ENCODE results near the gene EGF. TPM values are rescaled to one million over a fixed set of nuclear protein-coding genes. Genes with fewer than 3 reads are reported as not detected.

Gene EGF
- total and polyA plus RNA-seq, 5 donors from 2014 or later, result 2.1 TPM; not detected in 4

- Histone ChIP-seq H3K9me3 (ENCODE audit: control insufficient read depth in 2 of 2, low read length in 2 of 2) (no peaks in the 10 kb centered on the region), H3K4me1 (ENCODE audit: control insufficient read depth, insufficient read depth, low read length, poor library complexity, severe bottlenecking) (no peaks in the 10 kb centered on the region), H3K27ac (ENCODE audit: insufficient read depth, low read length, poor library complexity, severe bottlenecking) (no peak overlapping the region), H3K4me3 (ENCODE audit: low read depth, low read length) (no peak overlapping the region), H3K27me3 (ENCODE audit: control insufficient read depth, insufficient read depth, low read length) (no peaks in the 10 kb centered on the region), H3K36me3 (ENCODE audit: control insufficient read depth, insufficient read depth, low read length) (no peaks in the 10 kb centered on the region)
- Mint-ChIP-seq H3K4me3 (no peak overlapping the region), H3K27ac (peak overlapping the region in 1 of 3 donors; percentile 32), H3K4me1 (peaks cover 4 to 10% (median 5%) of the 10 kb centered on the region in 4 donors), H3K36me3 (no peaks in the 10 kb centered on the region), H3K27me3 (peaks cover 7% of the 10 kb centered on the region), H3K9me3 (peaks cover 0 to 2% (median 0%) of the 10 kb centered on the region in 7 donors)
- DNase-seq (no peak), ATAC-seq (ENCODE audit: low read depth in 2 of 2) (no peak)
These were observed 90.9 kb downstream of the EGF start for GRCh38 chr4:110003401-110004187.

- Histone ChIP-seq H3K9me3 (ENCODE audit: control insufficient read depth in 2 of 2, low read length in 2 of 2) (no peaks in the 10 kb centered on the region), H3K4me3 (ENCODE audit: low read depth, low read length) (no peak overlapping the region), H3K27ac (ENCODE audit: insufficient read depth, low read length, poor library complexity, severe bottlenecking) (no peak overlapping the region), H3K36me3 (ENCODE audit: control insufficient read depth, insufficient read depth, low read length) (no peaks in the 10 kb centered on the region), H3K4me1 (ENCODE audit: control insufficient read depth, insufficient read depth, low read length, poor library complexity, severe bottlenecking) (no peaks in the 10 kb centered on the region), H3K27me3 (ENCODE audit: control insufficient read depth, insufficient read depth, low read length) (no peaks in the 10 kb centered on the region)
- peaks cover 0 to 2% (median 0%) of the 10 kb centered on the region in 7 donors for H3K9me3 Mint-ChIP-seq
- no peak overlapping the region for H3K4me3 Mint-ChIP-seq
- no peak overlapping the region for H3K27ac Mint-ChIP-seq
- no peaks in the 10 kb centered on the region for H3K36me3 Mint-ChIP-seq
- DNase-seq, result no peak
- H3K4me1 Mint-ChIP-seq, result peaks cover 4 to 10% (median 4%) of the 10 kb centered on the region in 4 donors
- ATAC-seq (ENCODE audit: low read depth in 2 of 2), result no peak
- H3K27me3 Mint-ChIP-seq, result peaks cover 4% of the 10 kb centered on the region
These were observed 91.9 kb downstream of the EGF start for GRCh38 chr4:110004556-110004955.

GRCh38 chr4:110005461-110006056 is 92.9 kb downstream of the EGF start:
- no peak overlapping the region for H3K4me3 ChIP-seq (ENCODE audit: low read depth, low read length)
- ATAC-seq (ENCODE audit: low read depth in 2 of 2) (no peak), DNase-seq (peak in 2 of 3 donors; percentile 43 to 63)
- Mint-ChIP-seq H3K27me3 (peaks cover under 1% of the 10 kb centered on the region), H3K27ac (no peak overlapping the region), H3K36me3 (no peaks in the 10 kb centered on the region), H3K9me3 (peaks cover 0 to 2% (median 0%) of the 10 kb centered on the region in 7 donors), H3K4me3 (no peak overlapping the region), H3K4me1 (peaks cover 4 to 10% (median 4%) of the 10 kb centered on the region in 4 donors)
- H3K36me3 ChIP-seq (ENCODE audit: control insufficient read depth, insufficient read depth, low read length), result no peaks in the 10 kb centered on the region
- H3K4me1 ChIP-seq (ENCODE audit: control insufficient read depth, insufficient read depth, low read length, poor library complexity, severe bottlenecking), result no peaks in the 10 kb centered on the region
- no peak overlapping the region for H3K27ac ChIP-seq (ENCODE audit: insufficient read depth, low read length, poor library complexity, severe bottlenecking)
- H3K27me3 ChIP-seq (ENCODE audit: control insufficient read depth, insufficient read depth, low read length), result no peaks in the 10 kb centered on the region
- H3K9me3 ChIP-seq (ENCODE audit: control insufficient read depth in 2 of 2, low read length in 2 of 2), result no peaks in the 10 kb centered on the region

GRCh38 chr4:110007217-110007616 is 94.5 kb downstream of the EGF start:
- DNase-seq (no peak), ATAC-seq (ENCODE audit: low read depth in 2 of 2) (no peak)
- Histone ChIP-seq H3K36me3 (ENCODE audit: control insufficient read depth, insufficient read depth, low read length) (no peaks in the 10 kb centered on the region), H3K27me3 (ENCODE audit: control insufficient read depth, insufficient read depth, low read length) (peaks cover 5% of the 10 kb centered on the region), H3K4me1 (ENCODE audit: control insufficient read depth, insufficient read depth, low read length, poor library complexity, severe bottlenecking) (no peaks in the 10 kb centered on the region), H3K9me3 (ENCODE audit: control insufficient read depth in 2 of 2, low read length in 2 of 2) (no peaks in the 10 kb centered on the region), H3K27ac (ENCODE audit: insufficient read depth, low read length, poor library complexity, severe bottlenecking) (no peak overlapping the region), H3K4me3 (ENCODE audit: low read depth, low read length) (no peak overlapping the region)
- H3K4me1 Mint-ChIP-seq, result peaks cover 0 to 7% (median 3%) of the 10 kb centered on the region in 4 donors
- no peak overlapping the region for H3K4me3 Mint-ChIP-seq
- H3K36me3 Mint-ChIP-seq, result no peaks in the 10 kb centered on the region
- no peak overlapping the region for H3K27ac Mint-ChIP-seq
- peaks cover 5% of the 10 kb centered on the region for H3K27me3 Mint-ChIP-seq
- peaks cover 0 to 2% (median 0%) of the 10 kb centered on the region in 7 donors for H3K9me3 Mint-ChIP-seq

GRCh38 chr4:110008540-110008939 is 95.9 kb downstream of the EGF start:
- no peaks in the 10 kb centered on the region for H3K9me3 ChIP-seq (ENCODE audit: control insufficient read depth in 2 of 2, low read length in 2 of 2)
- DNase-seq (no peak), ATAC-seq (ENCODE audit: low read depth in 2 of 2) (no peak)
- H3K36me3 ChIP-seq (ENCODE audit: control insufficient read depth, insufficient read depth, low read length), result no peaks in the 10 kb centered on the region
- Mint-ChIP-seq H3K27me3 (peaks cover 5% of the 10 kb centered on the region), H3K27ac (no peak overlapping the region), H3K4me3 (no peak overlapping the region), H3K4me1 (peaks cover 0 to 2% (median 0%) of the 10 kb centered on the region in 4 donors), H3K9me3 (no peaks in the 10 kb centered on the region), H3K36me3 (no peaks in the 10 kb centered on the region)
- H3K4me1 ChIP-seq (ENCODE audit: control insufficient read depth, insufficient read depth, low read length, poor library complexity, severe bottlenecking), result no peaks in the 10 kb centered on the region
- H3K4me3 ChIP-seq (ENCODE audit: low read depth, low read length), result no peak overlapping the region
- peaks cover 5% of the 10 kb centered on the region for H3K27me3 ChIP-seq (ENCODE audit: control insufficient read depth, insufficient read depth, low read length)
- H3K27ac ChIP-seq (ENCODE audit: insufficient read depth, low read length, poor library complexity, severe bottlenecking), result no peak overlapping the region

- ATAC-seq (ENCODE audit: low read depth in 2 of 2) (no peak), DNase-seq (no peak)
- peaks cover 0 to 1% (median 0%) of the 10 kb centered on the region in 7 donors for H3K9me3 Mint-ChIP-seq
- no peak overlapping the region for H3K27ac ChIP-seq (ENCODE audit: insufficient read depth, low read length, poor library complexity, severe bottlenecking)
- H3K27me3 ChIP-seq (ENCODE audit: control insufficient read depth, insufficient read depth, low read length), result peaks cover 5% of the 10 kb centered on the region
- no peaks in the 10 kb centered on the region for H3K4me1 ChIP-seq (ENCODE audit: control insufficient read depth, insufficient read depth, low read length, poor library complexity, severe bottlenecking)
- H3K36me3 ChIP-seq (ENCODE audit: control insufficient read depth, insufficient read depth, low read length), result no peaks in the 10 kb centered on the region
- H3K4me1 Mint-ChIP-seq, result peaks cover 0 to 2% (median 0%) of the 10 kb centered on the region in 4 donors
- H3K36me3 Mint-ChIP-seq, result no peaks in the 10 kb centered on the region
- no peak overlapping the region for H3K4me3 ChIP-seq (ENCODE audit: low read depth, low read length)
- peaks cover 5% of the 10 kb centered on the region for H3K27me3 Mint-ChIP-seq
- H3K4me3 Mint-ChIP-seq, result no peak overlapping the region
- H3K9me3 ChIP-seq (ENCODE audit: control insufficient read depth in 2 of 2, low read length in 2 of 2), result no peaks in the 10 kb centered on the region
- H3K27ac Mint-ChIP-seq, result no peak overlapping the region
These were observed 96.9 kb downstream of the EGF start for GRCh38 chr4:110009550-110009949.

- no peaks in the 10 kb centered on the region for H3K4me1 ChIP-seq (ENCODE audit: control insufficient read depth, insufficient read depth, low read length, poor library complexity, severe bottlenecking)
- no peaks in the 10 kb centered on the region for H3K9me3 ChIP-seq (ENCODE audit: control insufficient read depth in 2 of 2, low read length in 2 of 2)
- Mint-ChIP-seq H3K9me3 (peaks cover 0 to 1% (median 0%) of the 10 kb centered on the region in 7 donors), H3K36me3 (no peaks in the 10 kb centered on the region), H3K27ac (no peak overlapping the region), H3K4me1 (peaks cover 0 to 2% (median 0%) of the 10 kb centered on the region in 4 donors), H3K4me3 (no peak overlapping the region), H3K27me3 (peaks cover 5% of the 10 kb centered on the region)
- ATAC-seq (ENCODE audit: low read depth in 2 of 2) (no peak), DNase-seq (no peak)
- peaks cover 5% of the 10 kb centered on the region for H3K27me3 ChIP-seq (ENCODE audit: control insufficient read depth, insufficient read depth, low read length)
- H3K36me3 ChIP-seq (ENCODE audit: control insufficient read depth, insufficient read depth, low read length), result no peaks in the 10 kb centered on the region
- no peak overlapping the region for H3K4me3 ChIP-seq (ENCODE audit: low read depth, low read length)
- no peak overlapping the region for H3K27ac ChIP-seq (ENCODE audit: insufficient read depth, low read length, poor library complexity, severe bottlenecking)
These were observed 98.1 kb downstream of the EGF start for GRCh38 chr4:110010797-110011196.
